H1 (cell line): Measurements from ENCODE around the gene LCA5L. TPM values are rescaled to one million over a fixed set of nuclear protein-coding genes. Genes with fewer than 3 reads are reported as not detected.

Experiments
- CTCF ChIA-PET: fragments of 300-600 bp; sonication (Branson Sonifier 250); formaldehyde crosslinking; loops from one replicate; lab custom pipeline; 2021; ENCODE audit not compliant: partially characterized antibody; lab: Charles Lee
- POLR2A ChIA-PET: fragments of 300-600 bp; sonication (Branson Sonifier 250); formaldehyde crosslinking; loops from one replicate; lab custom pipeline; 2021; ENCODE audit warnings: inconsistent platforms; ENCODE audit not compliant: partially characterized antibody; lab: Charles Lee
- DNase-seq, 2 experiments: peaks; one replicate each; pipeline versions ENCODE4 v3.0.0 to v3.0.0-alpha.2; 2010 to 2022; ENCODE audit warnings: low spot score in 2 of 2, low read depth in 1 of 2, mixed read lengths in 1 of 2
- FAIRE-seq: peaks from 2 replicates; lab custom pipeline; 2011; peaks lifted over from hg19 to GRCh38; lab: Jason Lieb, UNC
- H2AFZ ChIP-seq: 2 replicates; pipeline ENCODE4 v1.8.1; 2012; ENCODE audit warnings: low read length, inconsistent platforms
- H2AK5ac ChIP-seq: 2 replicates; pipeline ENCODE4 v1.6.1; 2013; ENCODE audit warnings: low read depth, low read length
- H2BK120ac ChIP-seq: replicated peaks from 2 replicates; pipeline ENCODE3; 2013; ENCODE audit warnings: low read depth, low read length, inconsistent platforms
- H2BK12ac ChIP-seq: 2 replicates; pipeline ENCODE4 v1.6.1; 2013; ENCODE audit warnings: low read depth, low read length
- H2BK15ac ChIP-seq: 2 replicates; pipeline ENCODE4 v1.6.1; 2013; ENCODE audit warnings: low read length
- H2BK20ac ChIP-seq: 2 replicates; pipeline ENCODE4 v1.6.1; 2013; ENCODE audit warnings: low read length
- H2BK5ac ChIP-seq: 2 replicates; pipeline ENCODE4 v1.6.1; 2013; ENCODE audit warnings: low read depth, low read length
- H3K14ac ChIP-seq: 2 replicates; pipeline ENCODE4 v1.6.1; 2013; ENCODE audit warnings: inconsistent platforms; ENCODE audit not compliant: insufficient read length
- H3K18ac ChIP-seq: 2 replicates; pipeline ENCODE4 v1.6.1; 2013; ENCODE audit warnings: low read length; ENCODE audit errors: extremely low read depth
- H3K23ac ChIP-seq: 2 replicates; pipeline ENCODE4 v1.6.1; 2013; ENCODE audit warnings: inconsistent platforms; ENCODE audit not compliant: insufficient read length
- H3K23me2 ChIP-seq: 2 replicates; pipeline ENCODE4 v1.6.1; 2013; ENCODE audit warnings: low read depth, low read length
- H3K27ac ChIP-seq: 2 replicates; pipeline ENCODE4 v1.6.1; 2011; ENCODE audit warnings: low read depth, low read length, inconsistent platforms
- H3K27me3 ChIP-seq, 4 experiments: replicated peaks in 1 of 4; 1 replicate in 1 of 4; 2 replicates in 3 of 4; pipeline versions ENCODE4 v1.6.1 to v1.8.1; 2011 to 2013; ENCODE audit warnings: low read length in 3 of 4, mild to moderate bottlenecking in 3 of 4, inconsistent platforms in 2 of 4, mixed read lengths in 2 of 4, moderate library complexity in 1 of 4; ENCODE audit not compliant: control insufficient read depth in 3 of 4, insufficient read depth in 3 of 4; ENCODE audit errors: extremely low read depth in 1 of 4
- H3K36me3 ChIP-seq, 4 experiments: 2 replicates each; pipeline versions ENCODE4 v1.6.1 to v1.8.1; 2011 to 2013; ENCODE audit warnings: mild to moderate bottlenecking in 4 of 4, low read length in 3 of 4, moderate library complexity in 2 of 4, control low read depth in 1 of 4, inconsistent platforms in 1 of 4; ENCODE audit not compliant: insufficient read depth in 4 of 4, control insufficient read depth in 2 of 4
- H3K4ac ChIP-seq: replicated peaks from 2 replicates; pipeline ENCODE3; 2013; ENCODE audit warnings: low read length, low read depth, mixed read lengths, inconsistent platforms; ENCODE audit not compliant: insufficient read length
- H3K4me1 ChIP-seq, 4 experiments: replicated peaks in 1 of 4; 1 replicate in 1 of 4; 2 replicates in 3 of 4; pipeline versions ENCODE4 v1.6.1 to v1.8.1; 2011 to 2013; ENCODE audit warnings: low read length in 3 of 4, inconsistent platforms in 2 of 4, mixed read lengths in 1 of 4; ENCODE audit not compliant: insufficient read depth in 4 of 4, control insufficient read depth in 3 of 4
- H3K4me2 ChIP-seq, 2 experiments: 2 replicates each; pipeline versions ENCODE4 v1.6.1 to v1.8.1; 2011 to 2013; ENCODE audit warnings: low read depth in 2 of 2, low read length in 2 of 2, control low read depth in 1 of 2, inconsistent platforms in 1 of 2, mild to moderate bottlenecking in 1 of 2; ENCODE audit not compliant: insufficient read depth in 1 of 2
- H3K4me3 ChIP-seq, 4 experiments: fragments of 200-600, 300-600 bp in 1 of 4; sonication (generic), shearing (Covaris generic), sonication (Bioruptor Twin) in 1 of 4; 2 replicates each; pipeline versions ENCODE4 v1.5.1 to v1.8.1; 2011 to 2016; ENCODE audit warnings: low read length in 4 of 4, low read depth in 3 of 4, control low read depth in 2 of 4, inconsistent platforms in 2 of 4, mild to moderate bottlenecking in 2 of 4, mixed read lengths in 1 of 4, moderate library complexity in 1 of 4; ENCODE audit not compliant: insufficient read depth in 2 of 4; ENCODE audit errors: extremely low read depth in 1 of 4
- H3K56ac ChIP-seq: replicated peaks from 2 replicates; pipeline ENCODE3; 2013; ENCODE audit warnings: low read depth, mild to moderate bottlenecking, mixed read lengths, low read length, inconsistent platforms; ENCODE audit not compliant: insufficient read length
- H3K79me1 ChIP-seq: 2 replicates; pipeline ENCODE4 v1.6.1; 2013; ENCODE audit warnings: low read depth, low read length, control low read depth
- H3K79me2 ChIP-seq, 2 experiments: 2 replicates each; pipeline versions ENCODE4 v1.6.1 to v1.8.1; 2012 to 2013; ENCODE audit warnings: low read length in 2 of 2, mild to moderate bottlenecking in 2 of 2, inconsistent platforms in 1 of 2; ENCODE audit not compliant: insufficient read depth in 2 of 2, control insufficient read depth in 1 of 2
- H3K9ac ChIP-seq, 4 experiments: replicated peaks in 1 of 4; 1 replicate in 1 of 4; 2 replicates in 3 of 4; pipeline versions ENCODE4 v1.6.1 to v1.8.1; 2011 to 2013; ENCODE audit warnings: low read depth in 3 of 4, low read length in 3 of 4, control low read depth in 2 of 4, mild to moderate bottlenecking in 2 of 4, moderate library complexity in 2 of 4, inconsistent platforms in 1 of 4; ENCODE audit errors: extremely low read depth in 1 of 4
- H3K9me3 ChIP-seq, 2 experiments: 2 replicates each; pipeline versions ENCODE4 v1.6.1 to v1.8.1; 2012 to 2013; ENCODE audit warnings: mild to moderate bottlenecking in 2 of 2, moderate library complexity in 2 of 2, control low read depth in 1 of 2, inconsistent platforms in 1 of 2, low read depth in 1 of 2, low read length in 1 of 2, mixed read lengths in 1 of 2; ENCODE audit not compliant: insufficient read depth in 2 of 2
- H4K20me1 ChIP-seq, 2 experiments: replicated peaks in 1 of 2; 2 replicates each; pipeline versions ENCODE3 to v1.8.1; 2011 to 2013; ENCODE audit warnings: inconsistent platforms in 2 of 2, low read length in 2 of 2, mild to moderate bottlenecking in 1 of 2; ENCODE audit not compliant: insufficient read depth in 2 of 2, control insufficient read depth in 1 of 2
- H4K5ac ChIP-seq: 2 replicates; pipeline ENCODE4 v1.6.1; 2013; ENCODE audit warnings: low read length, low read depth, mixed read lengths, inconsistent platforms; ENCODE audit not compliant: insufficient read length
- H4K8ac ChIP-seq: 2 replicates; pipeline ENCODE4 v1.8.0; 2013; ENCODE audit warnings: mild to moderate bottlenecking, moderate library complexity, low read length, inconsistent platforms; ENCODE audit not compliant: insufficient read depth; ENCODE audit errors: extremely low read depth
- H4K91ac ChIP-seq: replicated peaks from 2 replicates; pipeline ENCODE3; 2013; ENCODE audit warnings: low read length, mixed read lengths, inconsistent platforms; ENCODE audit not compliant: insufficient read length
- CHD2 ChIP-seq: IDR thresholded peaks from 2 replicates; pipeline ENCODE4 v1.6.1; 2012; ENCODE audit warnings: low read length, improper control_type of control experiment
- EGR1 ChIP-seq: IDR thresholded peaks from 2 replicates; pipeline ENCODE4 v1.6.1; 2011; ENCODE audit warnings: low read depth, low read length, borderline replicate concordance
- POLR2A ChIP-seq, 2 experiments: IDR thresholded peaks; 1 replicate in 1 of 2; 2 replicates in 1 of 2; pipeline ENCODE4 v1.6.1; 2011; ENCODE audit warnings: low read depth in 2 of 2, low read length in 2 of 2, mild to moderate bottlenecking in 2 of 2; ENCODE audit errors: control extremely low read depth in 1 of 2
- POU5F1 ChIP-seq: IDR thresholded peaks from 2 replicates; pipeline ENCODE4 v1.6.1; 2011; ENCODE audit warnings: low read depth, mild to moderate bottlenecking, low read length, moderate library complexity
- SAP30 ChIP-seq: fragments of 300-600 bp; sonication (generic); IDR thresholded peaks from 2 replicates; pipeline ENCODE4 v1.7.1; 2012; ENCODE audit warnings: low read length, moderate library complexity, mild to moderate bottlenecking, inconsistent platforms; ENCODE audit not compliant: insufficient read depth, insufficient replicate concordance
- WGBS, 2 experiments: shearing (Covaris generic) in 1 of 2; methylation state at CpG; one replicate each; pipeline versions ENCODE4 v1.1.6 to v1.1.7; 2013 to 2015; ENCODE audit warnings: low lambda C conversion rate in 2 of 2, mixed read lengths in 2 of 2, inconsistent platforms in 1 of 2, low coverage in 1 of 2, missing lambda C conversion rate in 1 of 2; ENCODE audit not compliant: insufficient replicate concordance in 2 of 2, insufficient coverage in 1 of 2, insufficient read length in 1 of 2; ENCODE audit errors: extremely low coverage in 1 of 2, missing lambda C conversion rate in 1 of 2; 5-methylcytosine and 5-hydroxymethylcytosine counted together
- polyA plus RNA-seq, 7 experiments: library from polyadenylated mRNA; depleted of rRNA in 3 of 7; stranded (reverse) in 5 of 7; unstranded in 2 of 7; fragments of >200 nt in 5 of 7; fragments of 200-250 nt in 2 of 7; gene quantifications; 1 replicate in 5 of 7; 2 replicates in 1 of 7; 4 replicates in 1 of 7; pipeline versions ENCODE4 v1.2.1 to v1.2.3, GENCODE V29; 2011 to 2013; ENCODE audit warnings: missing spikeins in 2 of 7, mixed read lengths in 2 of 7
- total RNA-seq: library from RNA; stranded (reverse); fragmentation: NEBNext Ultra II Directional; extraction: Animal tissue kit (Norgen Biotek cat#: 25700); gene quantifications from 2 replicates; pipeline ENCODE4 v1.2.1, GENCODE V29; 2021

Gene LCA5L
- total and polyA plus RNA-seq, 2 of the 8 experiments (the other 6 are each of a cell fraction or from before 2014, with no cell fraction given), result 0.11 to 0.84 TPM

DNA sequence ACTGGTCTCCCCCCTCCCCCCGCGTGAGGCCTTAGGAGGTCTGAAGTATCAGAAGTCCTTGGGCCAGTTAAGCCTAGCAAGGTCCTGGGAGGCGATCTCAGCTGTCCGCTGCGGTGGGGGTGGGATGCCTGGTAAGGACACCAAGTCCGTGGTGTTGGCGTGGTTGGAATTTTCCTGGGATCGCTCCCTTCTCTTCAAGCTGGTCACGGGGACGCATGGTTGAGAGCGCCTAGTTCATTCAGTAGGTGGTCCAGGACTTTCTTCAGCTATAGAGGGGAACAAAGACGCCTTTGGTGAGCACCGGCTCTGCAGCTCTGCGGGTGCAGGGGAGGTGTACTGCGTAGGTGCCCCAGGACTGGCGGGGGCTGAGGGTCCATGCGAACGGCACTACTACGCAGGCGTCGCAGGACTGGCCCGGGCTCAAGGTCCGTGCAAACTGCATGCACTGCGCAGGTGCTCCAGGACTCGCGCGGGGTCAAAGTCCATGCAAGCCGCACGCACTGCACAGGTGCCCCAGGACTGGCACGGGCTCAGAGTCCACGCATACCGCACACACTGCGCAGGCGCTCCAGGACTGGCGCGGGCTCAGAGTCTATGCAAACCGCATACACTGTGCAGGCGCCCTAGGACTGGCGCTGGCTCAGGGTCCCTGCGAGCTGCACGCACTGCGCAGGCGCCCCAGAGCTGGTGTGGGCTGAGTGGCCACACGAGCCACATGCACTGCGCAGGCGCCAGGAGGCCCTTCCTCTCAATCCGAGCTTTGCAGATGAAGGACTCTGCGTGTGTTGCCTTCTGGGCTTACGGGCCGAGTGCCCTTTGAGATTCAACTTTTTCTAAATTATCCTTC lies 60.1 kb downstream of the LCA5L start:
- Histone ChIP-seq H3K9ac (no peak overlapping the region), H3K23me2 (peaks cover 7% of the 10 kb centered on the region; the same call in 1 of the 2 replicates), H3K4ac (no peak overlapping the region), H3K4me1 (peaks cover 0 to 5% (median 2%) of the 10 kb centered on the region in 4 experiments; a peak in 4 of 7 replicates), H3K23ac (no peak overlapping the region), H3K27ac (no peak overlapping the region), H2BK12ac (no peak overlapping the region), H3K4me2 (no peak overlapping the region), H3K18ac (no peak overlapping the region; the same call in 1 of the 2 replicates), H3K9me3 (no peaks in the 10 kb centered on the region), H4K91ac (no peak overlapping the region), H3K79me2 (peaks cover 0 to 8% of the 10 kb centered on the region in 2 experiments; a peak in 2 of 4 replicates), H2AFZ (no peak overlapping the region), H2BK120ac (no peak overlapping the region), H4K20me1 (no peaks in the 10 kb centered on the region), H4K5ac (no peak overlapping the region), H3K56ac (no peak overlapping the region), H3K4me3 (no peak overlapping the region), H3K27me3 (no peaks in the 10 kb centered on the region), H2AK5ac (no peak overlapping the region), H3K79me1 (no peaks in the 10 kb centered on the region; the same call in 1 of the 2 replicates), H2BK5ac (peak overlapping the region; percentile 52; the same call in 1 of the 2 replicates), H2BK20ac (no peak overlapping the region), H3K36me3 (no peaks in the 10 kb centered on the region), H3K14ac (no peak overlapping the region), H2BK15ac (no peak overlapping the region), H4K8ac (peak overlapping the region; percentile 80)
- DNase-seq (no peak), FAIRE-seq (no peak)
- ChIA-PET POLR2A (interaction anchor here (1.0 to 3.7 kb wide), 5 partner anchors 8 to 202 kb away, joined by 3 to 40 read pairs (median 5); partner anchors contain the start of genes BRWD1, HMGN1 and PSMG1), CTCF (interaction anchor here (0.7 to 1.9 kb wide), 6 partner anchors 9 to 88 kb away, joined by 3 to 8 read pairs (median 4); no protein-coding TSS in a partner anchor)
- 91% methylated on average over 38 of the region's 50 CpGs; no CpG with 5 or more reads in 1 of the 2 experiments for WGBS, 2 experiments
- no peak for TF ChIP-seq POU5F1
- no peak for TF ChIP-seq EGR1
- no peak for TF ChIP-seq CHD2
- TF ChIP-seq SAP30, result no peak
- no peak for TF ChIP-seq POLR2A (IDR thresholded peaks at IDR 0.05; ENCODE audit: control extremely low read depth in 1 of 2, low read depth in 2 of 2, low read length in 2 of 2)
